Prostate gland (tissue), 2 donors: ENCODE measurements around the gene IFI44.

Source experiments
- CTCF ChIP-seq, 4 experiments: fragments of 200-600 bp in 2 of 4; fragments of 450-650 bp in 2 of 4; sonication (generic) in 2 of 4; IDR thresholded peaks; 1 replicate in 3 of 4; 2 replicates in 1 of 4; pipeline ENCODE4 v1.5.1; 2016 to 2019; ENCODE audit warnings: antibody characterized with exemption in 4 of 4, mild to moderate bottlenecking in 2 of 4, moderate library complexity in 2 of 4
- POLR2A ChIP-seq: fragments of 450-650 bp; IDR thresholded peaks from one replicate; pipeline ENCODE4 v1.6.1; 2016; ENCODE audit warnings: antibody characterized with exemption, mild to moderate bottlenecking

DNA sequence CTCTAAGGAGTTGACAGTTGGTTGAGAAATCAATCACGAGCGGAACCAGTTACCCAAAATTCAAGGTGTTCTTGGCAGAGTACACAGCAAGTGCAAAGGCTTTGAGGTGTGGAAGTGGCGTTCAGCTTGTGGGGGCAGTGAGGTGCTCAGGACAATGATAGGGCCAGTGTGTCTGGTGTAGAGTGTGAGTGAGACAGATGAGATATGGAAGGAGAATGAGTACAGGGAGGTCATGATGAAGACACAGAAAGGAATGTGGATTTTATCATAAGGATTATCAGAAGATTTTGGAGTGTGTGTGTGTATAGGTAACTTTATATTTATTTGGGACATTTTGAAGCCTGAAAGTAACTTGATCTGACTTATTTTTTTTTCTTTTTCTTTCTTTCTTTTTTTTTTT is 40.9 kb downstream of the IFI44 start:
- TF ChIP-seq POLR2A (no peak), CTCF (IDR thresholded peaks at IDR 0.05) (no peak)
